Esophagus muscularis mucosa (tissue), 3 donors: ENCODE data around the gene ABTB1.

ENCODE experiments used
- POLR2A ChIP-seq: fragments of 450-650 bp; IDR thresholded peaks from one replicate; pipeline ENCODE4 v1.6.1; 2017; ENCODE audit warnings: antibody characterized with exemption, moderate library complexity, mild to moderate bottlenecking, low read depth
- TF ChIP-seq, protein P1 (sequence below), 3 experiments: fragments of 200-600 bp in 2 of 3; fragments of 450-650 bp in 1 of 3; sonication (generic) in 2 of 3; IDR thresholded peaks; one replicate each; pipeline ENCODE4 v1.5.1; 2017 to 2019; ENCODE audit warnings: antibody characterized with exemption in 3 of 3, mild to moderate bottlenecking in 2 of 3, moderate library complexity in 1 of 3

GRCh38 chr3:127719369-127719768 lies 46.6 kb downstream of the ABTB1 start:
- no peak for TF ChIP-seq POLR2A
- TF ChIP-seq, protein P1, sequence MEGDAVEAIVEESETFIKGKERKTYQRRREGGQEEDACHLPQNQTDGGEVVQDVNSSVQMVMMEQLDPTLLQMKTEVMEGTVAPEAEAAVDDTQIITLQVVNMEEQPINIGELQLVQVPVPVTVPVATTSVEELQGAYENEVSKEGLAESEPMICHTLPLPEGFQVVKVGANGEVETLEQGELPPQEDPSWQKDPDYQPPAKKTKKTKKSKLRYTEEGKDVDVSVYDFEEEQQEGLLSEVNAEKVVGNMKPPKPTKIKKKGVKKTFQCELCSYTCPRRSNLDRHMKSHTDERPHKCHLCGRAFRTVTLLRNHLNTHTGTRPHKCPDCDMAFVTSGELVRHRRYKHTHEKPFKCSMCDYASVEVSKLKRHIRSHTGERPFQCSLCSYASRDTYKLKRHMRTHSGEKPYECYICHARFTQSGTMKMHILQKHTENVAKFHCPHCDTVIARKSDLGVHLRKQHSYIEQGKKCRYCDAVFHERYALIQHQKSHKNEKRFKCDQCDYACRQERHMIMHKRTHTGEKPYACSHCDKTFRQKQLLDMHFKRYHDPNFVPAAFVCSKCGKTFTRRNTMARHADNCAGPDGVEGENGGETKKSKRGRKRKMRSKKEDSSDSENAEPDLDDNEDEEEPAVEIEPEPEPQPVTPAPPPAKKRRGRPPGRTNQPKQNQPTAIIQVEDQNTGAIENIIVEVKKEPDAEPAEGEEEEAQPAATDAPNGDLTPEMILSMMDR (IDR thresholded peaks at IDR 0.05), result no peak
